Stimulated activated CD8-positive, alpha-beta memory T cell treated with anti-CD3 and anti-CD28 coated beads, Interleukin-7, amount 100 ng/mL, for 1 hour (primary cell): ENCODE data around the gene GXYLT1.
"Not testable (repeated sequence)": the region's sequence is repeated elsewhere in the genome, so short reads cannot be mapped to it uniquely, and the experiment has no call there.

Source experiments
- DNase-seq, 2 donors: peaks; one replicate each; pipeline ENCODE4 v3.0.0-alpha.2; 2020; ENCODE audit warnings: low read depth in 2 of 2

GXYLT1 gene

DNA sequence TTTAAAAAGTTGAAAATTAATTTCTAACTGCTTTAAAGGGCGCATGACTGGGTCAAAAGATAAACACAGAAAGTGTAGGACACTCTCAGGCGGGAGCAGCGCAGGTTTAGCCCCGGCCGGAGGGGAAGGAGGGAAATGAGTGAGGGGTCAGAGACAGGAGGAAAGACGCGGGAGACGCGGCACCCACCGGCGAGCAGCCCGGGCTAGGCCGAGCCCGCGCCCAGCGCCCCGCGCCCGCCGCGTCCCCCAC is 591 bp downstream of the GXYLT1 start:
- DNase-seq: no peak

DNA sequence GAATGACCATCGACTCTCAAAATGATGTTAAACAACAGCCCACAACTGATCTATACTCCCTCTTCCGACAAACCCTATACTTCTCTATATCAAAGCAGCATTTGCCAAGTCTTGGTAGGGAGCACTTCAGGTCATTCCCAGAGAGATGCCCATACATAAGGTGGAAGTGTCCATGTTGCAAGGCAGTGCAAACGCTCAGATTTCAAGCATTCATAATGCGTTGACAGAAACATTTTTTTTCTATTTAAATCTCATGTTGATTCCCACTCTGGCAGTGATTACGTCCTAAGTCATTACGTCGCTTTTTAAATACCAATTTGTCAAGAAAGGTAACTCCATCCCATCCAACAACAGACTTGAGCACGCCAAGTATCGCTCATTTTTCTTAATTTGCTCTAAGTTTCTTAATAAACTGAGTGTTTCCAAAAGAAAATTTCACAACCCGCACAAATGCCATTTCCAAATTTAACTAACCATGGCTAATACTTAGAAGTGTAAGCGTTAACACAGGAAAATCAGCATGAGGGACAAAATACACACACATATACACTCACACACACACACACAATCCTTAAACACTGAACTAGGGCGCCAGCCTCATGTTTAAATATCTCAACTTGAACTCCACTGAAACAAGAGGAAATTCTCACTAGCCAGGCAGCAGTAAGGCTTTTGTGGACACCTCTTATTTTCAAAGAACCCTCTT is 1.1 kb downstream of the GXYLT1 start:
- DNase-seq: no peak

DNA sequence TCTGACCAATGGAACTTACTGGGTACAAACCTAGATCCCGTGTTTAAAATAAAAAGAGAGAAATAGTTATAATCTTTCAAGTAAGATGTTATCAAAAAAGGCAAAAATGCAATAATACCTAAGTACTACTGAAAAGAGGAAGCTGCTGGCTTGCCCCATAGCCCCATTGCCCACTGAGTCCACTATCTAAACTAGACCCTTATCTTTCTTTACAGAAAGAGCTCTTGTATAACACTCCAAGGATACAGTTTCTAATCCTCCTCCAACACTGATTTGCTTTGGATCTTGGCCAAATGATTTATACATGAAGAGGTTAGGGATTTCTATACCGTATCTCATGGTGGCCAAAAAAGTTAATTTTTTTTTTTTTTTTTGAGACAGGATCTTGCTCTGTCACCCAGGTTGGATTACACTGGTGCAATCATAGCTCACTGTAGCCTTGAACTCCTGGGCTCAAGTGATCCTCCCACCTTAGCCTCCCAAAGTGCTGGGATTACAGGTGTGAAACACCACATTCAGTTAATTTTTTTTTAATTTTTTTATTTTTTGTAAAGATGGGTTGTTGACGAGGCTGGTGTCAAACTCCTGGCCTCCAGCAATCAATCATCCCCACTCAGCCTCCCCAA is 2.6 kb downstream of the GXYLT1 start:
- no peak for DNase-seq

DNA sequence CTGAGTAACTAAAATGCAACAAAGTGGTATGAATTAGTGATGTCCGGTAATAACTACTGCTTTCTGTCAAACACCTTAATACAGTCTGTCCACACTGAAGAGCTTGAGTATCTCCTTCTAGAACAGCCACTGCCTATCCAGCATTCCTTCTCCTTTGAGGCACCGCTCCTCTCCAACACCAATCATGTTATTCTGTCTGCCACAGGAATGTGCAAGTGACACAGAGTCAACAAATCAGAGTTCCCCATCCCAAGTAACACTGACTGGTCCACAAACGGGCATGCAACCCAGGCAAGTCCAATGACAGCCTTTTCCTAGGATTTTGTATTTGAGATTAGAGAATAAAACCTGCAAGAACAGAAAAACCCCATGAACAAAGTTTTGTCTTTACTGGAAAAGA is 3.8 kb downstream of the GXYLT1 start:
- no peak for DNase-seq

DNA sequence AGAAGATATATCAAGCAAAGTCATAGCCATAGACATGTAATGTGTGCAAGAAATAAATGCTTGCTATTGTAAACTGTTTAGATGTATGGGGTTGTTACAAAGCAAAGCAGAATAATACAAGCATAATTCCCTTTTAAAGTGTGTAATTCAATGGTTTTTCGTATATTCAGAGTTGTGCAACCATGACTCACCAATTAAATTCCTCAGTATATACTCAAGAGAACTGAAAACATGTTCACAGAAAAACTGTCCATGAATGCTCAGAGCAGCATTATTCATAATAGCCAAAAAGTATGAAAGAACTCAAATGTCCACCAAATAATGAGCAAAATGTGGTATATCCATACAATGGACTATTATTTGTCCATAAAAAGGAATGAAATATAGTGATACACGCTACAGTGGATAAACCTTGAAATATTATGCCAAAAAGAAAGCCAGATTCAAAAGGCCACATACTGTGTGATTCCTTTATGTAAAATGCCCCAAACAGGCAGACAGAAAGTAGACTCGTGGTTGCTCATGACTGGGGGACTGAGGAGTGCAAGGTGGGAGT is 9.3 kb downstream of the GXYLT1 start:
- no peak for DNase-seq

DNA sequence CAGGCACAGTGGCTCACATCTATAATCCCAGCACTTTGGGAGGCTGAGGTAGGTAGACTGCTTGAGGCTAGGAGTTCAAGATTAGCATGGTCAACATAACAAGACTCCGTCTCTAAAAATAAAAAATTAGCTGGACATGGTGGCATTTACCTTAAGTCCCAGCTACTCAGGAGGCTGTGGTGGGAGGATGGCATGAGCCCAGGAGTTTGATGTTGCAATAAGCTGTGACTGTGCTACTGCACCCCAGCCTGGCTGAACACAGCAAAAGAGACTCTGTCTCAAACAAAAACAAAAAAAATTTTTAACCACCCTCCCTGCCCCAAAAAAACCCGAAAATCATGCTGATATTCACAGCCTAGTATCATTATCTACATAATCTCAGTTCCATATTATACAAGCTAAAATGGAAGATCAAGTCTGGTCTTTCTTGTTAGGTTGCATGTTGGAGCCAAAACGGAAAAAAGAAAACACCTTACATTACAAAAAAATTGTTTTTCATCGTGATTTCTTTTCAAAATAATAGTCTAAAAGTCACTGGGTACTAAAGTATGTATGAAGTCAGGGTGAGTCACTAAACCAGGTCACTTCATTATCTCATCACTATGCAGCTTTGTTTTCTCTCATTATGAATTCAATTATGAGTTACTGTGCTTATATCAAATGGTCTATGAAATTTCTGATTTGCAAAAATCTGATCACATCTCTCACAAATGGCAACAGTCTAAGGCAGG is 13.8 kb downstream of the GXYLT1 start:
- DNase-seq: no peak

DNA sequence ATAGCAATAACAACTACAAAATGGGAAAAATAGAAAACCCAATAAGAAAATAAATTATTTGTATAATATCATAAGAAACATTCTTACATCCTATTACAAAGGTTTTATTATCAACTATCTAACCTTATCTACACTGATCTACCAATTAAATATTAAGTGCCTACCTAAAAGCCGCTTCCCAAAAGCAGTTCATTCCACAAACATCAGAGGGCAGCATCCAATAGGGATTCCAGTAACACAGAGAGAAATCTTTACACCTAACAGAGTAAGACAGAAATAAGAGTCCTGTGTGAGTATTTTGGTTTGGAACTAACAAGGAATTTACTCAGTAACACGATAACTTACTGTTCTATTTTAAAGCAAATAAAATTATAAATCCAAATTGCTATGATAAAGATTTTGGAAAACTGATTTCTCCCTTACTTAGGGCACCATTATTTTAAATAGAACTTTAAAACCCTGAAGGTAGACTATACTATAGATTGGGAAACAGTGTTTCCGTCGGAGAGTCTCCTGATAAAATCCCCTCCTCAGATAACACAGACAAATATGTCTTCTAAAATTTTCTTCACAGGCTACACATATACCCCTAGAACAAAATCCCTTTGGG is 15.0 kb downstream of the GXYLT1 start:
- no peak for DNase-seq

DNA sequence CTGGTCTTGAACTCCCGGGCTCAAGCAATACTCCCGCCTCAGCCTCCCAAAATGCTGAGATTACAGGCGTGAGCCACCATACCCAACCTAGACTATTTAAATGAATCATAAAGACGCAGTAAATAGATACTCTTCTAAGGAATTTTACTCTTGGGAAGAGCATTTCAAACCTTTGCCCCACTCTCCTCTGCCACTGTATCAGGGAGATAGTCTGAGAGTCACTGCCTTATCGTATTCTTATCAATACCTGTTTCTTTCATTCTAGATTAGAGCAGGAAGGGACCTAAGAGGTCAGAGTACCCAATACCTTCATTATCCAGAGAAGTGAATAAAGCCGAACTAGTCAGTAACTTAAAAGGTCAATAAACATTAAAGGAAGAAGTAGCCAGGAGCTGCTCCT is 15.8 kb downstream of the GXYLT1 start:
- no peak for DNase-seq

DNA sequence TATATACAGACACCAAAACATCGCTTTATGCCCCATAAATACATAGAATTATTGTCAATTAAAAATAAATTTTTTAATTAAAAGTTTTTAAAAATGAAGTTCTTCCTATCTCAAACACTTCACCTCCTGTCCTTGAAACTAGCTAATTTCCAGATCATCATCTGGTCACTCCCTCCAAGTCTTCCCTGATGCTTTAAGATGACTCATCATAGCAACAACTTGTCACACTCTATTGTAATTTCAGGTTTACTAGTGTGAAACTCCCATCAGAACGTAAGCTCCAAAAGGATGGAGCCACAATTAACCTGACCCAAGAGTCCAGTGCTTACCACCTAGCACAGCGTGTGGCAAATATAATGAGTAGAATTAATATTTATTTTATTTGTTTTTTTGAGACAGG is 16.3 kb downstream of the GXYLT1 start:
- DNase-seq: no peak

DNA sequence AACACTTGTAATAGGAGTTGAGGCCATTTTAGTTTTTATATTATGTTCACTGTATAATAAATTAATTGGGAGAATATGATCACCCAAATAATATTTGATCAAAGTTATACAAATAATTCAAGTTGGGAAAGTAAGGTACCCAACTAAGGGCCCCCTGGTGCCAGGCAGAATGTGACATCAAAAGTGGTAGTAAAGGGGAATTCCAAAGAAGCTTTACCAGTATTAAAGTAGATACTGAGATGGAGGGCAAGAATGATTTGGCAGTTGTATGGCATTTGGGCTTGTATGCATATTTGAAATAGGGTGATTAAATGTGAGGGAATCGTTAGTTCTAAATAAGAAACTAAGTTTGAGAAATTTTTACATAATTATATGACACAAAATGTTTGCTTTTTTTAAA is 17.7 kb downstream of the GXYLT1 start:
- no peak for DNase-seq

DNA sequence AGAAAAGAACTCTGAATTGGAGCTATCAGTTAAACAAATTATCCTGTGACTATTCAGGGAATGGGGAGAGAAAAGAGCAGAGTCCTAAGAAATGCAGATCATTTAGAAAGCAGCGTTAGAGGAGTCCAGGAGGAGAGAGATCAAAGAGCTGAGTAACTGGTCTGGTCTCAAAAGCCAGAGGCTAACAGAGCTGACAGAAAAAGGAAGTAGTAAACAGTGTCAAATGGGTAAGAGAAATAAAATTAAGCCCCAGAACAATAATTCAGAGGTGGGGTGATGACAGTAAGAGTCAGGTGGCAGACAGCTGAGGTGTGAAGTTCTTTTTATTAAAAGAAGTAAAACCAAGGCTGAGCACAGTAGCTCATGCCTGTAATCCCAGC is 19.3 kb downstream of the GXYLT1 start:
- no peak for DNase-seq

DNA sequence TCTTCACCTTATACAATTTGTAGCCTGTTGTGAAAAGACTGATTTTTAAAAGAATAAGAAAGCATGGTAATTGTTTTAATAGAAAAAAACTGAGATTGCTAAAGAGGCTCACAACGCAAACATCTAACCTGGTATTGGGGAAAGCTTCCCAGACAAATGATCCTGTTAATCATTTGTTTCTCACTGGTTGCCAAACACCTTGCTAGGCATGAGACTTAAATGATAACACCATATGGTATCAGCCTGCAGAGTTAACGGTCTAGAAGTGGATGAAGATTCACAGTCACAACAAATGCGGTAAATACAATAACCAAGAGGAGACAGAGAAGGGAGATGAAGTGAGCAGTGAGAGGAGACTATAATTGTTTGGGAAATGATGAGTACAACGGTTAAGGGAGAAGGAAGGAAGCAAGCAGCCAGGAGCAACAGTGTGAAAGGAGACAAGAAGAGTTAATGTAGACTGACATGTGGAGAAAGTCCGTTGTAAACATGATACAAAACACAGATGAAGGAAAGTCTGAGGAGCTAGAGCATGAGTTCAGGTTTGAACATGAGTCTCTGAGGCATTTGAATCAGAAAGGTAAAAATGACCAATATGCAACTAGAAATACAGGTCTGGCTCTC is 19.8 kb downstream of the GXYLT1 start:
- DNase-seq: no peak

DNA sequence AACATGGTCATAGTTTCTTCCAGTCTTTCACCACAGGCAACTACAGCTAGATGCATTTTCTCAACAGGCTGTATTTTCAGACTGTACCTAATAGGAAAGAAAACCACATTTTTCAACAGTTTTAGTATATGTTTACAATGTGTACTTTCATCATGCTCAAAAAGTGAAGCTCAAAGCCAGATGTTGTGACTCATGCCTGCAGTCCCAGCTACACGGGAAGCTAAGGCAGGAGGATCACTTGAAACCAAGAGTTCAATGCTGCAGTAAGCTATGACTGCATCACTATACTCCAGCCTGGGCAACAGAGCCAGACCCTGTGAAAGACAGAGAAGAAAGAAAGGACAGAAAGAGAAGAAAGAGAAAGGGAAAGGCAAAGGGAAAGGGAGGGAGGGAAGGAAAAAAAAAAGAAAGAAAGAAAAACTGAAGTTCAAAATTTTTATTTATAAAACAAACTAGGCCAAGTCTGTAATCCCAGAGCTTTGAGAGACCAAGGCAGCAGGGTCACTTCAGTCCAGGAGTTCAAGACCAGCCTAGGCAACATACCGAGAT is 25.5 kb downstream of the GXYLT1 start:
- no peak for DNase-seq

DNA sequence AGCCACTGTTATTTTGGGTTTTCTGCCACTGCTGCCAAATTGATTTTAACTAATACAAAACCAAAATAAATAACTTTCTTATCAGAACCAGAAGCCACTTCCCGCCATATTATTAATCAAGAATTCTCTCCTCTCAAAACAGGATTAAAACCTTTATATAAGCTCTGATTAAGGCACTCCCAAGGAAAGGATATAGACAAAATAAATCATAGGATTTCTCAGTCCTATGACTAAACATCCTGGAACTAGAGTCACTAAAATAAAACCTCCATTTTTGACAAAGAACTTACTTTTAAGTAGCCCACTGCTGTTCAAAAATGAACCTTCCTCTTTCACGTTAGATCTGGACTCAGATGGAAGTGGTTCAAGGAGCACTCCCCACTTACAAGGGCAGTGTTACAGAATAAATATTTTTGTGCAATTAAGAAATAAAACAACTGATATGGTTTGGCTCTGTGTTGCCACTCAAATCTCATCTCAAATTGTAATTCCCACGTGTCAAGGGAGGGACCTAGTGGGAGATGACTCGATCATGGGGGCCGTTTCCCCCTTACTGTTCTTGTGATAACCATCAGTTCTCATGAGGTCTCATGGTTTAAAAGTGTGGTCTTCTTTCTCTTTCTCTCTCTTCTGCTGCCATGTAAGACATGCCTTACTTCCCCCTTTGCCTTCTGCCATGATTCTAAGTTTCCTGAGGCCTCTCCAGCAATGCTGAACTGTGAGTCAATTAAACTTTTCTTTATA is 26.4 kb downstream of the GXYLT1 start:
- no peak for DNase-seq

DNA sequence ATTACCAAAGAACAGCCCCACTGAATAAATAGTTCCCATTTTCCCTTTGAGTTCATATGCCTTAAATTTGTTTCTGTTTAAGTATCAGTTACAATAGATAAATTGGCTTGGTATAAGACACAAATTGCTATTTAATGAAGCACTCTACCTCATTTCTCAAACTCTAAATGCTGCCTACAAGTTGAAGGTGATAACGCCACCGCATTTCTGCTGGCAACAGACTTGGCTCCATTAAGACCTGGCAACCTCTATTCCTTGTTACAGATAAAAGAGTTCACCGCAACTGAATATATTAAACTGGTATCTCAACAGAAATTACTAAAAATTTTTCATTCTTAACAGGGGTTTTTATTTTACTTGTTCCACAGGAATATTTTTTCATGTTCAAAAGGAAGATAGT is 35.6 kb downstream of the GXYLT1 start:
- no peak for DNase-seq

DNA sequence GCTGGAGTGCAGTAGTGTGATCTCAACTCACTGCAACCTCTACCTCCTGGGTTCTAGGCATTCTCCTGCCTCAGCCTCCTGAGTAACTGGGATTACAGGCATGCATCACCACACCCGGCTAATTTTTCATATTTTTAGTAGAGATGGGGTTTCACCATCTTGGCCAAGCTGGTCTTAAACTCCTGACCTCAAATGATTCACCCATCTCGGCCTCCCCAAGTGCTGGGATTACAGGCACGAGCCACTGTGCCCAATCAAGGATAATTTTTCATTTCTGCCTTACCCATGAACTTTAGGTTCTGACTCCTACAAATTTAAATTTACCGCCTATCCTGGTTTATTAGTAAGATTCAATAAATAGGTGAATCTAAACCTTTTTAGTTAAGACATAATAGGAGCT is 37.9 kb downstream of the GXYLT1 start:
- not testable (repeated sequence) for DNase-seq

DNA sequence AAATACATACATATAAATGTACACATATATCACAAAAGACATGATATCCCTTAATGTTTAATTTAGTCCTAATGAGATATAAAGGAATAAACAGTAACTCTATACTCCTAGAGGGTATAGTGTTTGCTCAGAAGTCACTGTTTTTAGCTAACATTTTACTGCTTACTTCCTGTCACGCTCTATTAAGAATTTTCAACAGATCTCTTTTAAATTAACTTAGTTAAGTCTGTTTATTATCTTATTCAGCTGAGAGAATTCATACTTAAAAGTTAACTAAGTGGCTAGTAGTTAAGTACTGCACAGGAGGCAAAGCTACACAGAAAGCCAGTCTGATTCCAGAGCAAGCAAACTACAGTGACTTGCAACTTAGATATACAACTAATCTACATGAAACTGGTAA is 39.9 kb downstream of the GXYLT1 start:
- no peak for DNase-seq

DNA sequence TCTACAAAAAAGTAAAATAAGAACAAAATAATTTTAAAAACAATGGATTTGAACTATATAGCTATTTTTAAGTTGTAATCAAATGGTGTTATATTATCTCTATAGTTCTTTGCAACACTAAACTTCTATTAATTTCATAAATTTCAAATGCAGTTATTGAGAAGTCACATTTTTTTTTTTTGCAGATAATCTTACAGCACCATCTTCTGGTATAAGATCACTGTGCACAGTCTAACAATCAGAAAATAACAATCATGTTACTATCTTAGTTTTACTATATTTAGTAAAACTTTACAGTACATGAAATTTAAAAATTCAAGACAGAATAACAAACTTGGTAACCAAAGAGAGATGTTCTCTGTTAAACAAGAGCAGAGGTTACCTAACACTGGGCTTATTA is 40.6 kb downstream of the GXYLT1 start:
- no peak for DNase-seq

DNA sequence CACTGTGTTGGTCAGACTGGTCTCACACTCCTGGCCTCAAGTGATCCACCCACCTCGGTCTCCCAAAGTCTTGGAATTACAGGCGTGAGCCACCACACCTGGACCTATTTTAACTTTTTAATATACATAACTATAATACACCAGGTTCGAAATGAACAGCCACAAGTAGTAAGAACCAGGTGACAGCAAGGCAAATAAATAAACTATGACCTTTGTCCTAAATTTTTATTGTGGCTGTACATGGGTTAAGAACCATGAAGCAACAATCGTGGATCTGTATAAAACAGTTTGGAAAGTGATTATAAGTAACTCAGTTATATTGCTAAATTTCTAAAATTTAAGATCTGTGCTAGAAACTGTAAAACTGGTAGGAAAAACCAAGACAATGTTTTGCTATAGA is 41.5 kb downstream of the GXYLT1 start:
- no peak for DNase-seq

DNA sequence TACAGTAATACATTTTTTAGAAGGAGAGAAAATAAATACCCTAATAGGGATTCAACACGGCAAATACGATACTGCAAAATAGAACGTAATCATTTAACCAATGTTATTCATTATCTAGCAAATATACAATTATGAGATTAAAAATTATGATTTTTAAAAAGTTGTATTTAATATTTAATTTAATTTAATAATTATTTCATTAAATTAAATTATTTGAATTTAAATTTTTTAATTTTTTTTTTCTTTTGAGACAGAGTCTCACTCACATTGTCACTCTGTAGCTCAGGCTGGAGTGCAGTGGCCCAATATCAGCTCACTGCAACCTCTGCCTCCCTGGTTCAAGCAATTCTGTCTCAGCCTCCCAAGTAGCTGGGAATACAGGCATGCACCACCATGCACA is 42.0 kb downstream of the GXYLT1 start:
- no peak for DNase-seq

DNA sequence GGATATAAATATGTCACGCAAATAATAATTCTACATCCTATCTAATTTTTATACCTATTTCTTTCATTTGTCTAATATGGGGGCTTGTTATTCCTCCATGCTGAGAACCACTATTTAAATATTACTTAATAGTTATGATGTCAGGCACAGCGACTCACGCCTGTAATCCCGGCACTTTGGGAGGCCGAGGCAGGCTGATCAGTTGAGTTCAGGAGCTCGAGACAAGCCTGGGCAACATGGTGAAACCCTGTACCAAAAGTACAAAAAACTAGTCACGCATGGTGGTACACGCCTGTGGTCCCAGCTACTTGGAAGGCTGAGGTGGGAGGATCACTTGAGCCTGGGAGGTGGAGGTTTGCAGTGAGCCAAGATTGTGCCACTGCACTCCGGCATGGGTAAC is 45.2 kb downstream of the GXYLT1 start:
- no peak for DNase-seq
